ENCODE measurements around the gene NEGR1.

Gene NEGR1

DNA sequence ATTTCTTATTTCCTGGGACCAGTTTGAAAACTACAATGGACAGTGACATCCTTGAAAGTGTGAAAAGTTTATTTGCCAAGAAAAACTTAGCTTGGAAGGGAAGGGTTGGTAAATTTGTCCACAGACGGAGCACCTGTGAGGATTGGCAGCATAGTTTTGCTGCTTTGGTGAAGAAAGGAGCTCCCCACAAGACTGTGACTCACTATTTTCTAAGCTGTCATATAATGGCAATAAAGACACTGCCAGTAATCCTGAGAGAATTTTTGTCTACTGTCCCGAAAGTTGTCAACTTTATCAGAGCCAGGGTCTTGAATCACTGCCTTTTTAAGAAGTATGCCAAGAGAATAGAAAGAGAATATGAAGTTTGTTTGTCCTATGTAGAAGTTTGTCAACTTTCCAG lies 230.8 kb downstream of the NEGR1 start:
- in situ Hi-C loops (cut with MboI; ENCODE audit: low sequenced_read_pairs), result no loop called here

DNA sequence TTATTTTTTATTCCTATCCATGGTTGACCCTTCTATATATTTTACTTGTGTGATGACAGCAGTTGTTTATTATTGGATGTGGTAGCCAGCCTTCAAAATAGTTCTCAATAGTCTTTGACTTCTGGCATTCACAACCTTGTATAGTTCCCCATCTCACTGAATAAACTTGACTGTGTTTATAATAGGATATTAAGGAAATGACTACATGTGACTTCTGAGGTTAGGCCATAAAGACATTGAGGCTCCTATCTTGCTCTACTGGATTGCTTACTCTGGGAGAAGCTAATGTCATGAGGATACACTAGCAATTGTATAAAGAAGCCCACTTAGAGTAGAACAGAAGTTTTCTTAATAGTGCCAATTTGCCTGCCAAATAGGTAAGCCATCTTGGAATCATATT lies 231.8 kb downstream of the NEGR1 start:
- in situ Hi-C loops (cut with MboI; ENCODE audit: low sequenced_read_pairs), result no loop called here

DNA sequence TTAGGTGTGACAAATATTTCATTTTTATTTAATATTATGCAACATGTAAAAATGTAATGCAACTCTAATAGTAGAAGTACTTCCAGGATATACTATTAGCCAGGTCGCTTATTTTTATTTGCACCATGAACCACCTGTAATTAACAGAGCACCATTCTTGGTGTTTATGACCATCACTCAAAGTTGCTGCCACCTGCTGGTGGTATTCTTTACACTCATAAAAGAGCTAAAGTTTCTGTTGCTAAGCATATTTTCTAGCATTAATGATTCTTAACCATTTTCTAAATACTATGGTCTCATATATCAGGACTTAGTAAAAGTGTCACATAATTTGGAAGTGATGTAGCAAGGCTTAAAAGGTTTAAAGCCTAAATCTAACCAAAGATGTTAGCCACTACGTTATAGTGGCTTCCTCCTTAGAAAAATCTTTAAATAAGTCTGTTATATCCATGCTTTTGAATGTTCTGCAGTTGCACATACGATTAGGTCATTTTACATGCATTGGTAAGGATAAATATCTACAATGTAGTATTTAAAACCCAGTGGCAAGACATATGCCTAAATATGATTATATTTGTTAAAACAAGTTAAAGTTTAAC lies 244.5 kb downstream of the NEGR1 start:
- in situ Hi-C loops (cut with MboI; ENCODE audit: low sequenced_read_pairs), result no loop called here

DNA sequence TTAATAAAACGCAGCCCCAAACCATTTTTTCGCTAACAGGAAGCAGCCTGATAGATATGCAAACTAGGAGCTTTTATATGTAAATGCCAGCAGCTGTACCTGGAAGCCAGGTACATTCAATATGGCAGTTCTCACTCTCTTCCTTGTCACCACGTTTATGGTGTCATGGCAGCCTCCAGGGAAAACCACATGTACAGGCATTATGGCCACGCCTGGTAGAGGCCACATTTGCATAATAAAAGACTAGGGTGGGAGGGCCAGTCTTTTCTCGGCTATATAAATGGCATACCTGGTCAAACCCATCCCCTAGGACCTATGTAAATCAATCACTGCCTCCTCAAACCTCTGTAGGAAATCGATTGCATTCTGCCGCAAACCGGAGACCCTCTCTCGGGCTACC lies 247.5 kb downstream of the NEGR1 start:
- in situ Hi-C loops (cut with MboI; ENCODE audit: low sequenced_read_pairs), result no loop called here

DNA sequence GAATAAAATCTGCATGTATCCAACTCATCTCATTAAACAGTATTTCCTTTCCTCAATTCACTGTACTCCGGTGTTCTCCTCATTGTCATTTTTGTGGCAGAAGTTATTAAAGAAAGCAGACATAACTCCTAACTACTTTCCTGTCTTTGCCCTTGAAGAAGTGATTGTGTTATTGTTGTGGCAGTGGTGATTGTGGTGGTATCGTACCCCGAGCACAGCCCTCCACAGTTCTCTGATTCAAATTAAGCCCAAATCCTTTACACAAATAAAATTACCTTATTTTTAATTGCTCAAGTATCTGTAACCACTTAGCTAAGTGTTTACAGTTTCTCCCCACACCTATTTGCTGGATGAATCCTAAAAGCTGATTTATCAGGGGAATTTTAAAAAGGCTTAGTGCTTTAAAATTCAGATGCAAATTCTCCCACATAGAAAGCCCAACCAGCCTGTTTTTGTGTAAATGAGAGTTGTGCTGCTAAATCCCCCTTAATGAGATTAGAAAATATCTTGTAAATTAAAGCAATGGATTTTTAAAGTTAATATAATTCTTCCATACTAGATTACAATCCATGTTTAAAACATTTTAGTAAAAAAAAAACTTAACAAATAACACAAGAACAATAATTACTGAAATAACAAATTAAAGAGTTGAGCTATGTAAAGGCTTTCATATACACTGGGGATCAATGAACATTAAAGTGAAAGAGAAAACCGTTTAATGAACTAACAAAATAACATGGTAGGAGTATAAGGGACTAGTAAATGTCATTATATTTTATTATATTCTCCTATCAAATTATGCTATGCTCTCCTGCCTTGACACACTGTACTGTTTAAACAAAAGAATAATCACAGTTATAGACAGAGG lies 259.0 kb downstream of the NEGR1 start:
- in situ Hi-C loops (cut with MboI; ENCODE audit: low sequenced_read_pairs), result no loop called here

DNA sequence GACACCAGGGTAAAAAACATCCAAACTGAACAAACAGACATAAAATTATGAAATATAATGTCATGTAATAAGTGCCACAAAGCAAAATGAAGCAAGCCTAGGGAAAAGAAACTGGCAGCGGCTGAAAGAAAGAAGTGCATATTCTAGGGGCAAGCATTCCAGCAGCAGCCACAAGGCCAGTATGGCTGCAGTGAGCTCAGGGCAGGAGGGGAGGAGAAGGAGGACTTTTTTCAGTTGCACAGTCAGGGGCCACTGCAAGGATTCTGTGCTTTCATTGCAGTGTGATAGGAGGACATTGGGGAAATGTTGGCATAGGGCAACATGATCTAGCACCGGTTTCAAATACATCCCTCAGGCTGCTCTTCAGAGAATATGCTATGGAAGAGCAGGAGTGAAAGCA lies 263.8 kb downstream of the NEGR1 start:
- in situ Hi-C loops (cut with MboI; ENCODE audit: low sequenced_read_pairs), result no loop called here

DNA sequence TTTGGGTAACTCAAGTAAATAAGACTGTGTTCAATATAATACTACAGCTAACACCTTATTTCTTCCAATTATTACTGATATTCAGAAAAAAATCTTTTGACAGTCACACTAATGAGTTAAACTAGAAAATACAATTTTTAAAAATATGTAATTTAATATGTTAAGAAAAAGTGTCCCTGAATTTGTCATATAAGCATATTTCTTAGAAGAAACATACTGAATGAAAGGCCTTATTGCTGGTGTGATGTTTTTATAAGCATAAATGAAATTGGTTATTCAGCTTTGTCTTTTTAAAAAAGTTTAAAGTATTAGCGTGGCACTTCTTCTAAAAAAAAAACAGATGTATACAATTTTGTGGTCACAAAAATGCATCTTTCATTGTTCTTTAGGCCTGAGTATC lies 267.3 kb downstream of the NEGR1 start:
- in situ Hi-C loops (cut with MboI; ENCODE audit: low sequenced_read_pairs), result no loop called here

DNA sequence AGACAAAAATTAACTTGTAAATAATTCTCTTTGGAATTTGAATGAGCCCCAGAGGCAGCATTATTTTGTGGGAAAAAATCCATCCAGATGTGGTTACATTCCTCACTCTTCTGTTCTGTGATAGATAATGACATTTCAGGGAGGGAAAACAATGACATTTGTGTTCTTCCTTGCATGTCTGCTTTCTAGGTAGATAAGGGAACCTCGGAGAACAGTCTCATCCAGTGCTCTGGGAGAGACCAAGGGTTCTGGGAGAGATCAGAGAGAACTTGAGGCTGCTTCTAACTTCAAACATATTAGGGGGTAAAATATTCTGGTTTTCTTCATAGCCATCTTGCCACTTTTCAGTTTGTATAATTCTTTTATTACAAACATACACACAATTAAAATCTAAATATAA lies 269.2 kb downstream of the NEGR1 start:
- in situ Hi-C loops (cut with MboI; ENCODE audit: low sequenced_read_pairs), result no loop called here

DNA sequence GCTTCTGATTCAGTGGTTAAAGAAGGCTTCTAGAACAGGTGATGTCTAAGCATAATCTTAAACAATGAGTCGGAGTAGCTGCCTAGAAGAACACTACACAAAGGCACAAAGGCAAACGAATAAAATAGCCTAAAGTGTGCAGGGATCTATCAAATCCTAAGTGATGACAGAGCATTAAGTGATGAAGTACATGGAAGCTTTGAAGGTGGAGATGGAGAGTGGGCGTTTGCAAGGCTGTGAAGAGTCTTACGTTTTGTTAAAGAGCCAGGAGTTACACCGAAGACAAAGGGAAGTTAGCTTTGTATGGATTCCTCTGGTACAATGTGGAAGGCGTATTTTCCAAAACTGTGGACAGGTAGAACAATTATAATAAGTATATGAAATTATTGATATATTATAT lies 270.6 kb downstream of the NEGR1 start:
- in situ Hi-C loops (cut with MboI; ENCODE audit: low sequenced_read_pairs), result no loop called here

DNA sequence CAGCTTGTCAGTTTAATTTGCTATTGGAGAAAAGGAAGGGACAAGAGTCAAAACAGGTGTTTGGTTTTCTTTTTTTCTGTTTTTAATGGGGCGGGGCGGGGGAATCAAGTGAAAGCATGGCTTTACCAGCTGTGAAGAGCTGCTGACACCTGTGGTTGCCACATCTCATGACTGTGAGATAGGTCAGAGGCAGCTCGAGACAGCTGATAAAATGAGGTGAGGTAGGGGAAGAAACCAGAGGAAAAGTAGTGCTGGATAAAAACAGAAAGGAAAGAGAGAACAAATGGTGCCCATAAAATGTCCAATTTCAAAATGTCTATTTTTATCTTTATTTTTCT lies 272.3 kb downstream of the NEGR1 start:
- in situ Hi-C loops (cut with MboI; ENCODE audit: low sequenced_read_pairs), result no loop called here

DNA sequence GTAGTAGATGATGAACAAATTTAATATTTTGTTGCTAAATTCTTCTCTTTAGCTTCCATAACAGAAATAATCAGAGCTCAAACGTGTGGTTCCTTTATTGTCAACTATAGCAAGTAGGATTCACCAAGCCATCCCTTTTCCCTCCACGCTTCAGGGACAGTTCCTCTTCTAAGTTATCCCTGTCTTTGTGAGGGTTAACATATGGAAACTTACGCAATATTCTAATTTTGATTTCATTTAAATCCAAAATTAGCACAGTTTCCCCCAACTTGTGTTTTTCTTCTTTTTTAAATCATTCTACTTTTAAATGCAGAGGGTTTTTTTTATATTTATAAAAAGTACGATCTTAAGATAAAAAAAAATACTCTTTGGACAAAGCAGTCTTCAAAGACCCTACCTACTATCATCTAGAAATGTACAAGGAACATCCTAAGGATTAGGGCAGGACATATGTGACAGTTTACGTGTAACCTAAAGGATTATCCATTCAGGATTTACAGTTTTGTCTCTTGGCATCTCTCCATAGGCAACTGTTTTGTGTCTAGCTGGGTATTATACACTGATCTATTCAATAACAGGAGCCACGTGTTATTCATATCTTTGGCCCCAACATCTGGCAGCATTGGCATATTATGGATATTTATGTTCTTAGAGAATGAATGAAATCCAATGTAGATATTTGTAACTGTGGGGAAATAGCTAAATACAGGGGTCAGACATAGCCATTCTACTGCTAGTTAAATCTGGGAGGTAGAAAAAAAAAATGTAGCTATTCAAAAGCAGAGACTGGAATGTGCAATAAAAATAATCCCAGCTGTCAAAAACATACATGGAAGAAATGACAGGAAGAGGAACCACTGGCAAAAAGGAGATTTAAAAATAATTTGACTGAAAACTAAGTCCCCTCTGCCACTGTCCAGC lies 272.9 kb downstream of the NEGR1 start:
- in situ Hi-C loops (cut with MboI; ENCODE audit: low sequenced_read_pairs), result no loop called here

DNA sequence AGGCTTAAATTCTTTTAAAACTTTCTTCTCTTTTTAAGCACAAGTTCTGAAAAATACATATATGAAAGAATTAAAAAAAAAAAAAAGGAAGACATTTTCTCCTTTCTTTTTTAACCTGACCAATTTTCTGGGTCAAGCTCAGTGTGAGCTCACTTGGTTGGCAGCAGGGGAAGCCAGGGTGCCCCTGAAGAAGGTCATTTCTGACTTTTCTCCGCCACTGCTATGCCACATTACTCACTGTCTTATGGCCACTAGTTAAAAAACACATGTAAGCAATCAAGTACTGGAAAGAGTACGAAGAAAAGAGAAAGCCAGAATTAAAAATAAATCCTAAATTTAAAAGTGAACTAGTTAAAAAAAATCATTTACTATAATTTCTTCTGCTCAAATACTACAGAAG lies 275.0 kb downstream of the NEGR1 start:
- in situ Hi-C loops (cut with MboI; ENCODE audit: low sequenced_read_pairs), result no loop called here

DNA sequence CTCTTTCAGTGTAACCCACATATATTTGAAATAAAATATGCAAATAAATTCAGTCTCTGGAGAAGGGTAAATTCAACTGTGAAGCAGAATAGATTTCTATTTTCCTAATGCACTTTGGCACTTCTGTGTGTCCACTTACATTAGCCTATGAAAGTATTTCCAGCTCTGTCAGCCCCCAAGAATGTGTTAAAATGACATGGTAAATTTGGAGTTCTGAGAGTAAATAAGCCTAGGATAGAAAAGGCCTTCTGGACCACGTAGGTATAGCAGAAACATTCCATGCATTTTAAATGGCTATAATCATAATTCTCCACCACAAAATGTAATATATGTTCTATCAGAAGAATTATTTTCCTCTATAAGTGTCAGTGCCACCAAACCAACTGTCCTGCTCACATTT lies 276.2 kb downstream of the NEGR1 start:
- in situ Hi-C loops (cut with MboI; ENCODE audit: low sequenced_read_pairs), result no loop called here

DNA sequence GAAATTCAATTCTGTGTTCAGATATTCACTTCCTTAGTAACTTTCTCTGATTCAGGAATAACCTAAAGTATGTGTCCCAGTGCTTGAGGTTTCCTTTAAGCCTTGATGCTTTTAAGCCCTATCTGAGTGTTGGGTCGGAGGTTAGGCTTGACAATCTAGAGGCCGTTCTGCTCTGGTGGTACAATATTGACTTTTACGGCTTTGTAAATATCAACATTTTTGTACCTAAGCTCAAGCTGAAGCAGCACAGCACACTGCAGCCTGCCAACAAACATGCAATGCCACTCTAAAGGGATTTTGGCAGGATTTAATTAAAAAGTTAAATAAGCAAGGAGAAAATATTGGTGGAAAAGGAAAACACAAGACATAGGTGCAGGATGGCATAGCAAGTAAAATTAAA lies 279.2 kb downstream of the NEGR1 start:
- in situ Hi-C loops (cut with MboI; ENCODE audit: low sequenced_read_pairs), result no loop called here

DNA sequence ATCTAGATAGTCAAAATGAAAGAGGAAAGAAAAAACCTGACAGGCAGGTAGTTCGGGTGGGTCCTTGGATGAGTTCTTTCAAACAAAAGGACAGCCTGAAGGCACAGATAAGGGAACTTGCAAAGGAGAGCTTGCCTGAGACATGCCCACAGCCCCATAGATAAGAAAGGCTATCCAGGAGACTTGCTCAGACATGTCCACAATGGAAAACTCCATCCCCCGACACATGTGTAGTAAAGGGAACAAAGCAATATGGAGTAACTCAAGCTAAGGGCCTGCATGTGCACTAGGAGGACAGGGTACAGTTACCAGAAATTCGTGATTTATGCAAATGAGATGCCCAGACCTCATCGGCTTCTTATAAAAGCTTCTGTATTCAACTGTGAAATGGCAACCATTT lies 281.5 kb downstream of the NEGR1 start:
- in situ Hi-C loops (cut with MboI; ENCODE audit: low sequenced_read_pairs), result no loop called here

DNA sequence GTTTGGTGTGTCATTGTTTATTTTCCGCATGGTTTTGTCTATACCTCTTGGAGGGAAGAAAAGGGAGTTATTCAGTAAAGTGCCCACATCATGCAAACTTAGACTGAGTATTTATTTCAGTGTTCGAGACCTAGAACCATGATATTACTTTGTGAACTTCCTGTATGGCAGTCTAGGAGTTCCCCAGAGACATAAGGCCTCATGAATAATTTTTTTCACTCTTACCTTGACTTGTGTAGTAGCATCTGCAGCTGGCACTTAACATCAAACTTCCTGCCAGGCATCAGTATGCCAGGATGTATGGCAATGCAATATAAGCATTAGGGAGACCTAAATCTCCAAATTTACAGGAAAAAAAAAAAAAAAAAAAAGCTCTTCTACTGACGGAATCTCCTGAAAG lies 287.7 kb downstream of the NEGR1 start:
- in situ Hi-C loops (cut with MboI; ENCODE audit: low sequenced_read_pairs), result no loop called here

DNA sequence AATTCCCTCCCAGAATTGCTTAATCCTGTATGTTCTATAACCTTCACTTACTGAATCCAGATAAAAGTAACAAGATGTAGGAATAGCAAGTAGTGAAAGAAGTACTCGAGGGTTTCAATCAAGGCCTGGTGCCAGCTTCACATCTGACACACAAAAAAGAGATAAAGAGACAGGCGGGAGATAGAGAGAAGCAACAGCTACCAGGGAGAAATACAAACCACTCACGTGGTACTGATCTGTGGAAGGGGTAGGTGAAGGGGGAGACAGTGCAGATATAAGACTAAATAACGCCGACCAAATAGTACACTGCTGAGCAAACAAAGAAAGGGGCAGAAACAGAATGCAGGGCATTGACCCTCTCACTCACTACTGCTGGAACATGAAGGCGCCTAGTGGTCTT lies 295.2 kb downstream of the NEGR1 start:
- in situ Hi-C loops (cut with MboI; ENCODE audit: low sequenced_read_pairs), result no loop called here

DNA sequence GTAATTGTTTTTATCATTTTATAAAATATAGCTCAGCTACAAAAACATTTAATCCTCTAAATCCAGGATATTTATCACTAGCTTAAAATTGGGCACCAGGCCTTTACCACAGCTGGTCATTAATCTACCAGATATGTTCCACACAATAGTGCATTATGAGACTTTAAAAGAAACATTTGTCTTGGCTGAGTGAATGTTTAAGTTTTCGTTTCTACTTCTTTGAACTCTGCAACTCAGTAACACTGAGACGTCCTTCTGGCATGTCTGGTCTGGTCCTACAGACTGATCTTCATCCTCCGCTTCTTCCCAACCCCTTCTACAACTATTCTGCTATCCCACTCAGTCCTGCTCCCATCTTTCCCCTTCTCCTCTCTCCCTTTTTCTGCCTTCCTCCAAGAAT lies 296.2 kb downstream of the NEGR1 start:
- in situ Hi-C loops (cut with MboI; ENCODE audit: low sequenced_read_pairs), result no loop called here

DNA sequence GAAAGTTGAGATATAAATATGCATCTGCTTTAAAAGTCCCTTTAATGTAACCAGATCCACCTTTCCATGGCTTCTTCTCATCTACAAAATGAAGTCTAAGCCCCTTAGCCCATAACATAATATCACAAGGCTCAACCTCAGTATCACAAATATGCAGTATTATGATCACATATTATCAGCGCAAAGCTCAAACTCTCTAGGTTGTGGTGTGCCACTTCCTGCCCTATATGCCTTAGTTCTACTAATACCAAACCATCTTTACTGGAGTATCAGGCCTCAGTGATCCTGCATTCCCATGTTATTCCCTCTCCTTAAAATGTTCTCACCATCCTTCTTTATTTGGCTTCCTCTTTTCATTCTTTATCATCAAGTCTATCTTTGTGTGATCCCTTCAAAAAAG lies 301.8 kb downstream of the NEGR1 start:
- in situ Hi-C loops (cut with MboI; ENCODE audit: low sequenced_read_pairs), result no loop called here

DNA sequence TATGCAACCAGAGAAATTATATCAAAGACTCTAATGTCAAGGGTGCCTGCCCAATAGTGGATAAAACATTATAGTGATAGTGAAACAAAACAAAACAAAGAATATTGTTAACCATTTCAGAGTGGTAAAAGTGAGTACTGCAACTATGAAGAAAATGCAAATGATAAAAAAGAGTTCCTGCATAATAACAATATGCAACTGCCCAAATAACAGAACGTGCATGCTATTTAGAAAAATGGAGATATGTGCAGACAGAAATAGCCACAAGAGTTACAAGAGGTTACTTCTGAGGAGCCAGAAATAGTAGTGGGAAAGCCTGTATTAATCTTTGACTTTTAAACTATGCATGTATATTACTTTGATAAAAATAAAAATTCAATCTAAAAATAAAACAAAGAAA lies 302.5 kb downstream of the NEGR1 start:
- in situ Hi-C loops (cut with MboI; ENCODE audit: low sequenced_read_pairs), result no loop called here

DNA sequence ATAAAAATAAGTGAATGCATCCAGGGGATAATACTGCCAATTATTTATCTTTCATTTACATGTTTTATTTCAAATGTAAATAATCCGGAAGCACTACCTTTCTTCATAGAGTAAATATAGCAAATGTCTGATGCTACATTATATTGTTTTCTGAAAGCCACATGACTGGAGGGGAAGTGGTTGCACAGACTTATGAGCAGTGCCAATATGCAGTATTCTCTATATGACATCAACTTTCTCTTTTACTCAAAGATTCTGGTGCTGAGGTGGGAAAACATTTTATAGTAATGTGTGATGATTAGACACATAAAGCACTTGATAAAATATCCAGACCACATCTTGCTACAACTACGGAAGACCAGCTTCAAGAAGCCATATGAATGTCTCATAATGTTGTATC lies 314.7 kb downstream of the NEGR1 start:
- in situ Hi-C loops (cut with MboI; ENCODE audit: low sequenced_read_pairs), result no loop called here

DNA sequence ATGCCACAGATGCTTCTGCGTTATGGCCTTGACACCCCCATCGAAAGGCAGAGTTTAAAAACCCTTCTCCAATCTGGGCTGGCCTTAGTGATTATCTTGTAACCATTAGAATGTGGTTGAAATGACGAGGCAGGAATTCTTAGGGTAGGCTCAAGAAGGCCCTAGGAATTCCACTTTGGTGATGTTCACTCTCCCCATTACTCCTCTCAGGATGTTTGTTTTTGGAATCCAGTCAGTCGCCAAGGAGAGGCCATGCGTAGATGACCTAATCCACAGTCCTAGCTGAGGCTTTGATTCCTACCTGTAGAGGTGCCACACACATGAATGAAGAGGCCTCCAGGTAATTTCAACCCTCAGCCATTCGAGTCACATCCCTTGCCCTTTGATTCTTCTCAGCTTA lies 318.2 kb downstream of the NEGR1 start:
- in situ Hi-C loops (cut with MboI; ENCODE audit: low sequenced_read_pairs), result no loop called here
